CD8-positive, alpha-beta memory T cell (primary cell): Measurements from ENCODE around the gene NISCH. TPM values are rescaled to one million over a fixed set of nuclear protein-coding genes. Genes with fewer than 3 reads are reported as not detected.

ENCODE experiments used
- CTCF ChIA-PET: fragments of 350-600 bp; sonication (Branson Sonifier 250); formaldehyde crosslinking; loops from one replicate; lab custom pipeline; 2021; ENCODE audit warnings: antibody characterized with exemption; lab: Charles Lee
- POLR2A ChIA-PET: fragments of 350-600 bp; sonication (Branson Sonifier 250); formaldehyde crosslinking; loops from one replicate; lab custom pipeline; 2021; ENCODE audit warnings: antibody characterized with exemption; lab: Charles Lee
- DNase-seq, 5 donors: peaks; one replicate each; pipeline versions ENCODE4 v3.0.0 to v3.0.0-alpha.2; 2020 to 2022; ENCODE audit warnings: mixed read lengths in 1 of 5
- H3K27ac ChIP-seq: one replicate; pipeline ENCODE4 v1.7.0; 2013; ENCODE audit warnings: low read depth, mild to moderate bottlenecking, low read length, moderate library complexity
- H3K27me3 ChIP-seq: 2 replicates; pipeline ENCODE4 v1.7.0; 2013; ENCODE audit warnings: low read length, mild to moderate bottlenecking; ENCODE audit not compliant: insufficient read depth, poor library complexity, severe bottlenecking
- H3K36me3 ChIP-seq: 2 replicates; pipeline ENCODE4 v1.7.0; 2013; ENCODE audit warnings: mild to moderate bottlenecking, low read length, moderate library complexity; ENCODE audit not compliant: insufficient read depth
- H3K4me1 ChIP-seq: 2 replicates; pipeline ENCODE4 v1.7.0; 2013; ENCODE audit warnings: mild to moderate bottlenecking, low read length, moderate library complexity; ENCODE audit not compliant: insufficient read depth
- H3K4me3 ChIP-seq: 2 replicates; pipeline ENCODE4 v1.7.0; 2013; ENCODE audit warnings: mild to moderate bottlenecking, low read length
- H3K9me3 ChIP-seq: 2 replicates; pipeline ENCODE4 v1.7.0; 2013; ENCODE audit warnings: mild to moderate bottlenecking, low read length
- H3K27ac Mint-ChIP-seq, 8 donors: one replicate each; pipeline ENCODE4 v1.8.0; 2020 to 2021; ENCODE audit warnings: mixed read lengths in 8 of 8, mild to moderate bottlenecking in 6 of 8, inconsistent platforms in 3 of 8, moderate library complexity in 3 of 8
- H3K27me3 Mint-ChIP-seq, 2 donors: one replicate each; pipeline ENCODE4 v1.8.0; 2020 to 2021; ENCODE audit warnings: mixed read lengths in 2 of 2, mild to moderate bottlenecking in 1 of 2, moderate library complexity in 1 of 2
- H3K36me3 Mint-ChIP-seq, 3 donors: one replicate each; pipeline ENCODE4 v1.8.0; 2020 to 2021; ENCODE audit warnings: mixed read lengths in 3 of 3, inconsistent platforms in 1 of 3, mild to moderate bottlenecking in 1 of 3
- H3K4me1 Mint-ChIP-seq, 3 donors: one replicate each; pipeline ENCODE4 v1.8.0; 2020 to 2021; ENCODE audit warnings: mixed read lengths in 3 of 3, inconsistent platforms in 1 of 3, mild to moderate bottlenecking in 1 of 3
- H3K4me3 Mint-ChIP-seq, 7 donors: one replicate each; pipeline ENCODE4 v1.8.0; 2020 to 2021; ENCODE audit warnings: mixed read lengths in 7 of 7, mild to moderate bottlenecking in 6 of 7, moderate library complexity in 4 of 7, inconsistent platforms in 2 of 7
- H3K9me3 Mint-ChIP-seq, 5 donors: one replicate each; pipeline ENCODE4 v1.8.0; 2020 to 2022; ENCODE audit warnings: mixed read lengths in 5 of 5, mild to moderate bottlenecking in 3 of 5, moderate library complexity in 2 of 5, inconsistent platforms in 1 of 5
- polyA plus RNA-seq: library from polyadenylated mRNA; unstranded; fragments of 300-500 nt; fragmentation: Illumina TruSeq; gene quantifications from one replicate; pipeline ENCODE4 v1.2.3, GENCODE V29; 2021
- total RNA-seq, 2 experiments: library from RNA; stranded (reverse); gene quantifications; one replicate each; pipeline ENCODE4 v1.2.3, GENCODE V29; 2021

Gene NISCH
- total and polyA plus RNA-seq, 3 experiments from 2014 or later: 31.6 to 66.2 (median 65.7) TPM

- Mint-ChIP-seq H3K27ac (peak overlapping the region in 2 of 8 donors; percentile 33 to 47), H3K4me1 (peaks cover 0 to 7% (median 2%) of the 10 kb centered on the region in 3 donors), H3K9me3 (no peaks in the 10 kb centered on the region), H3K4me3 (no peak overlapping the region), H3K27me3 (no peaks in the 10 kb centered on the region), H3K36me3 (peaks cover 0 to 84% (median 0%) of the 10 kb centered on the region in 3 donors)
- Histone ChIP-seq H3K4me3 (no peak overlapping the region), H3K27me3 (no peaks in the 10 kb centered on the region), H3K9me3 (no peaks in the 10 kb centered on the region), H3K4me1 (no peaks in the 10 kb centered on the region), H3K36me3 (peaks cover 51% of the 10 kb centered on the region), H3K27ac (no peak overlapping the region)
- ChIA-PET CTCF (interaction anchor here (0.6 to 1.1 kb wide), 2 partner anchors 16 to 81 kb away, joined by 3 read pairs; no protein-coding TSS in a partner anchor), POLR2A (no interaction called here)
- DNase-seq: no peak
Observed at GRCh38 chr3:52472239-52473000, 17.0 kb downstream of the NISCH start.

- H3K9me3 ChIP-seq: no peaks in the 10 kb centered on the region
- no peak for DNase-seq
- Mint-ChIP-seq H3K4me1 (peaks cover 0 to 6% (median 2%) of the 10 kb centered on the region in 3 donors), H3K9me3 (no peaks in the 10 kb centered on the region), H3K27ac (no peak overlapping the region), H3K27me3 (no peaks in the 10 kb centered on the region), H3K36me3 (peaks cover 0 to 86% (median 2%) of the 10 kb centered on the region in 3 donors), H3K4me3 (no peak overlapping the region)
- peaks cover 55% of the 10 kb centered on the region for H3K36me3 ChIP-seq
- no peaks in the 10 kb centered on the region for H3K4me1 ChIP-seq
- no peaks in the 10 kb centered on the region for H3K27me3 ChIP-seq
- no peak overlapping the region for H3K4me3 ChIP-seq
- no peak overlapping the region for H3K27ac ChIP-seq
- ChIA-PET POLR2A (no interaction called here), CTCF (interaction anchor here (0.6 kb wide), 1 partner anchor 81 kb away, joined by 3 read pairs; no protein-coding TSS in a partner anchor)
Observed at GRCh38 chr3:52473026-52473425, 17.6 kb downstream of the NISCH start.

- Histone ChIP-seq H3K27me3 (no peaks in the 10 kb centered on the region), H3K27ac (no peak overlapping the region), H3K9me3 (no peaks in the 10 kb centered on the region), H3K4me3 (no peak overlapping the region), H3K4me1 (no peaks in the 10 kb centered on the region), H3K36me3 (peaks cover 61% of the 10 kb centered on the region)
- Mint-ChIP-seq H3K27me3 (no peaks in the 10 kb centered on the region), H3K9me3 (no peaks in the 10 kb centered on the region), H3K4me3 (no peak overlapping the region), H3K36me3 (peaks cover 0 to 96% (median 7%) of the 10 kb centered on the region in 3 donors), H3K4me1 (no peaks in the 10 kb centered on the region), H3K27ac (no peak overlapping the region)
- no peak for DNase-seq
- ChIA-PET CTCF (no interaction called here), POLR2A (no interaction called here)
Observed at GRCh38 chr3:52477076-52477795, 21.8 kb downstream of the NISCH start.

GRCh38 chr3:52477796-52478095, 22.3 kb downstream of the NISCH start:
- no peaks in the 10 kb centered on the region for H3K9me3 Mint-ChIP-seq
- no peak overlapping the region for H3K27ac Mint-ChIP-seq
- no peak overlapping the region for H3K4me3 Mint-ChIP-seq
- peaks cover 0 to 95% (median 7%) of the 10 kb centered on the region in 3 donors for H3K36me3 Mint-ChIP-seq
- H3K4me3 ChIP-seq: no peak overlapping the region
- H3K27me3 Mint-ChIP-seq: no peaks in the 10 kb centered on the region
- H3K4me1 Mint-ChIP-seq: no peaks in the 10 kb centered on the region
- no peak for DNase-seq
- H3K36me3 ChIP-seq: peaks cover 60% of the 10 kb centered on the region
- H3K9me3 ChIP-seq: no peaks in the 10 kb centered on the region
- no peaks in the 10 kb centered on the region for H3K27me3 ChIP-seq
- H3K4me1 ChIP-seq: no peaks in the 10 kb centered on the region
- ChIA-PET CTCF (no interaction called here), POLR2A (no interaction called here)
- no peak overlapping the region for H3K27ac ChIP-seq

GRCh38 chr3:52479037-52479876, 23.9 kb downstream of the NISCH start:
- peaks cover 51% of the 10 kb centered on the region for H3K36me3 ChIP-seq
- POLR2A ChIA-PET: interaction anchor here (0.7 kb wide), 1 partner anchor 226 kb away, joined by 3 read pairs; no protein-coding TSS in a partner anchor

DNA sequence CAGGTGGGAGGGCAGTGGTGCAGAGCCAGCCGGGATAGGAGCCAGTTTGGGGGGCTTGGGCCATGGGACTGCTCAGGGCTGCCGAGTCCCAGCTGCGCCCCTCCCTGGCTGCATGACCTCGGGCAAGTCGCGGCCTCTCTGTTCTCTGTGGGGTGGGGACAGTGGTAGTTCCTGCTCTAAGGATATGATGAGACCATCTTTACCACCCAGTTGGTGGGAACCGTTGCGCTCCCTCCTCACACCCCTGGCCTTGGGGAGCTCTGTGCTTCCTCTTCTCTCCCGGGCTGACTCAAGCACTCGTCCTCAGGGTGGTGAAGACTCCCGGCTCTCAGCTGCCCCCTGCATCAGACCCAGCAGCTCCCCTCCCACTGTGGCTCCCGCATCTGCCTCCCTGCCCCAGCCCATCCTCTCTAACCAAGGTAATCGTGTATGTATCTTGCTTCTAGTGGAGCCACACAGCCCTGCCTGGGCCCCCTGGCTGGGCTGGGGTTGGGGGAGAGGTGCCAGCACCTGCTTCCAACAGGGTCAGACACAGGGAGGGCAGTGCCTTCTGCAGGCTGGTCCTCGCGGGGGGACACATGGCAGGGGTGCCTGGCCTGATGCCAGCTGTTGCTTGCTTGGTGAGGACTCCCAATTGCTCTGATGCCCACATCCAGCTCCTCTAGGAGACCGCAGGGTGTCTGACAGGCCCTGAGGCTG, 24.6 kb downstream of the NISCH start:
- H3K4me3 Mint-ChIP-seq: no peak overlapping the region
- H3K36me3 Mint-ChIP-seq: peaks cover 0 to 94% (median 12%) of the 10 kb centered on the region in 3 donors
- H3K27ac Mint-ChIP-seq: peak overlapping the region in 2 of 8 donors; percentile 40 to 68
- no peaks in the 10 kb centered on the region for H3K27me3 Mint-ChIP-seq
- H3K27me3 ChIP-seq: no peaks in the 10 kb centered on the region
- H3K9me3 Mint-ChIP-seq: no peaks in the 10 kb centered on the region
- H3K27ac ChIP-seq: no peak overlapping the region
- no peaks in the 10 kb centered on the region for H3K9me3 ChIP-seq
- H3K4me1 ChIP-seq: no peaks in the 10 kb centered on the region
- H3K4me1 Mint-ChIP-seq: no peaks in the 10 kb centered on the region
- no peak overlapping the region for H3K4me3 ChIP-seq
- POLR2A ChIA-PET: no interaction called here
- H3K36me3 ChIP-seq: peaks cover 47% of the 10 kb centered on the region
- no peak for DNase-seq
- CTCF ChIA-PET: no interaction called here

More at GRCh38 chr3:52479037-52479876, 23.9 kb downstream of the NISCH start:
- peaks cover 0 to 95% (median 12%) of the 10 kb centered on the region in 3 donors for H3K36me3 Mint-ChIP-seq
- no peaks in the 10 kb centered on the region for H3K4me1 Mint-ChIP-seq
- no peaks in the 10 kb centered on the region for H3K27me3 Mint-ChIP-seq
- CTCF ChIA-PET: no interaction called here
- H3K9me3 Mint-ChIP-seq: no peaks in the 10 kb centered on the region
- no peaks in the 10 kb centered on the region for H3K27me3 ChIP-seq
- no peak overlapping the region for H3K4me3 ChIP-seq
- no peaks in the 10 kb centered on the region for H3K4me1 ChIP-seq
- no peak overlapping the region for H3K27ac ChIP-seq
- no peaks in the 10 kb centered on the region for H3K9me3 ChIP-seq
- peak overlapping the region in 2 of 8 donors; percentile 33 to 68 for H3K27ac Mint-ChIP-seq
- no peak overlapping the region for H3K4me3 Mint-ChIP-seq
- no peak for DNase-seq

DNA sequence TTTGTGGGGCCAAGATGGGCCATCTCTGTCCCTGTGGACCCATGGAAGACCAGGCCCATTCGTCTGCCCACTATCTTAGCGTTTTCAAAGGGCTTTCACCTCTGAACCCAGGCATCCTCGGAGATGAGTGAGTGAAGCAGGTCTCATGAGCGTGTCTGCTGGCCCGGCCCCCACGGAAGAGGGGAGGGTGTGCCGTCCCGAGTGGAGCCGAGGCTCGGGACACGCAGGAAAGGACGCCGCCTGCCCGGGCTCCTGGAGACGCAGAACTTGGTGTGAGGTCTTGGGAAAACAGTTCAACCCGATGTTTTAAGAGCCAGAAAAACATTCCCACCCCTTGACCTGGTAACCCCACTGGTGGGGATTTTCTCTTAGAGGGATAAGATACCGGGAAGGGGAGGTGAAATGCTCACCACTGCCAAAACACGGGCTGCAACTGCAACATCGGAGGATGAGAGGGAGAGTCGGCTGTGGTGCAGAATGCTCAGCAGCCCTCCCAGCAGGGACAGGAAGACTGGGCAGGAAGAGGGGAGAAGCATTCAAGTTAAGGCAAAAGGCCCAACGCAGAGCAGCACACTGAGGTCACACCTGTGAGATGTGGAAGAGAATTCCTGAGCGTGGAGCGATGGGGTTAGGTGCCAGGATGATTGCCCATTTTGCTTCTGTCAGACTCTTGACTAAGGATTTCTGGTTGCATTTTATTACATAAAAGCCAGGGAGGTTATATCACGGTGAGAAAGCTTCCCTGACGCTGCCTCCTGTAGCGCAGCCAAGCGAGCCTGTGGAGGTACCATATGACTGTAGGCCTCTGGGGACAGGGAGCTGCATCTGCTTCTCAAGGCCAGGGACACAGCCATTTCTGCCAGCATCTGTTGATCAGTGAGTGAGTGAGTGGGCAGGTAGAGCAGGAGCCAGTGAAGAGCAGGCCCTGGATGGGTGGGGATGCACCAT, 25.6 kb downstream of the NISCH start:
- CTCF ChIA-PET: no interaction called here

More for the DNA sequence above, 25.6 kb downstream of the NISCH start:
- Mint-ChIP-seq H3K36me3 (peaks cover 0 to 94% (median 12%) of the 10 kb centered on the region in 3 donors), H3K4me3 (no peak overlapping the region), H3K4me1 (no peaks in the 10 kb centered on the region), H3K9me3 (no peaks in the 10 kb centered on the region), H3K27ac (peak overlapping the region in 3 of 8 donors; percentile 17 to 84 (median 17)), H3K27me3 (no peaks in the 10 kb centered on the region)
- no peaks in the 10 kb centered on the region for H3K4me1 ChIP-seq
- no peak overlapping the region for H3K4me3 ChIP-seq
- no peaks in the 10 kb centered on the region for H3K27me3 ChIP-seq
- peaks cover 40% of the 10 kb centered on the region for H3K36me3 ChIP-seq
- no peak for DNase-seq
- H3K9me3 ChIP-seq: no peaks in the 10 kb centered on the region
- POLR2A ChIA-PET: no interaction called here
- no peak overlapping the region for H3K27ac ChIP-seq
